GM23248 (cell line): ENCODE data around the gene TANGO6.

Experiments used
- EZH2 ChIP-seq: fragments of 200-600 bp; sonication (generic); IDR thresholded peaks from 2 replicates; pipeline ENCODE4 v1.6.1; 2018; ENCODE audit warnings: antibody characterized with exemption, mild to moderate bottlenecking; ENCODE audit not compliant: insufficient read depth, poor library complexity, severe bottlenecking
- EZH2phosphoT487 ChIP-seq: fragments of 200-600 bp; sonication (generic); IDR thresholded peaks from 2 replicates; pipeline ENCODE4 v1.6.1; 2018; ENCODE audit warnings: antibody characterized with exemption, moderate library complexity, mild to moderate bottlenecking, low read depth; ENCODE audit not compliant: insufficient read depth

DNA sequence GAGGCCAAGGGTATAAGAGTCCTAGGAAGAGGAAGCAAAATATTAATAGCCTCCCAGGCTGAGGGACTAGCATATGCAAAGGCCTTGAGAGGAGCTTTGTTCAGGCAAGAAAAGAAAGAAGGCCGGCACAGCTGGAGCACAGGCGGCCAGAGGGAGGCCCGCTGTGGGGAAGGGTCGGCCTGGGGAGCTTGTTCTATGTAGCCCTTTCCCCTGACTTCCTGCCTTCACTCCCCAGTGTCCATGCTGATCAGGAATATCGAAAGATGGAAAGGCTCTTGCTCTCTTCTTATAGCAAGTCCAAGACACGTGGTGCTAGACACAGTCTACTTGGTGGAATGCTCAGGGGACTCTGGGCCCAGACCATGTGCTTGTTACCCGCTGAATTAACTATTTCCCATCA lies 234.7 kb downstream of the TANGO6 start:
- TF ChIP-seq EZH2phosphoT487 (no peak), EZH2 (no peak)
